Activated B cell treated with CpG ODN at 0.5 μM for 24 hours (primary cell): ENCODE measurements around the gene ZNF385A. TPM values are rescaled to one million over a fixed set of nuclear protein-coding genes. Genes with fewer than 3 reads are reported as not detected.

ENCODE experiments used
- ATAC-seq: fragments of 200-7000 bp; cut with Tn5 transposase; one replicate; pipeline ENCODE4 v1.10.0; 2021; ENCODE audit warnings: low read depth, mild to moderate bottlenecking, moderate library complexity
- CTCF ChIA-PET: fragments of 350-600 bp; sonication (Branson Sonifier 250); formaldehyde crosslinking; loops from one replicate; lab custom pipeline; 2021; ENCODE audit warnings: antibody characterized with exemption; lab: Charles Lee
- POLR2A ChIA-PET: fragments of 350-600 bp; sonication (Branson Sonifier 250); formaldehyde crosslinking; loops from one replicate; lab custom pipeline; 2021; ENCODE audit warnings: antibody characterized with exemption; lab: Charles Lee
- DNase-seq: peaks from one replicate; pipeline ENCODE4 v3.0.0; 2022
- H3K27ac Mint-ChIP-seq: one replicate; pipeline ENCODE4 v1.8.0; 2020; ENCODE audit warnings: mixed read lengths
- H3K27me3 Mint-ChIP-seq: one replicate; pipeline ENCODE4 v1.8.0; 2021; ENCODE audit warnings: mixed read lengths
- H3K36me3 Mint-ChIP-seq: one replicate; pipeline ENCODE4 v1.8.0; 2021; ENCODE audit warnings: low read depth, mixed read lengths
- H3K4me1 Mint-ChIP-seq: one replicate; pipeline ENCODE4 v1.8.0; 2021; ENCODE audit warnings: mixed read lengths
- H3K4me3 Mint-ChIP-seq: one replicate; pipeline ENCODE4 v1.8.0; 2020; ENCODE audit warnings: mild to moderate bottlenecking, mixed read lengths
- H3K9me3 Mint-ChIP-seq: one replicate; pipeline ENCODE4 v1.8.0; 2020; ENCODE audit warnings: mixed read lengths
- CTCF ChIP-seq: fragments of 200-600 bp; IDR thresholded peaks from one replicate; pipeline ENCODE4 v1.8.0; 2022; ENCODE audit warnings: antibody characterized with exemption, mild to moderate bottlenecking
- intact Hi-C: fragments of 100-400 bp; cut with micrococcal nuclease; formaldehyde crosslinking; loops from one replicate; pipeline ENCODE4 v1.15.1; 2024
- total RNA-seq: library from RNA; stranded (reverse); gene quantifications from 2 replicates; pipeline ENCODE4 v1.2.3, GENCODE V29; 2022

The ZNF385A gene
- total RNA-seq, 1 donor from 2014 or later, result 5.0 TPM

DNA sequence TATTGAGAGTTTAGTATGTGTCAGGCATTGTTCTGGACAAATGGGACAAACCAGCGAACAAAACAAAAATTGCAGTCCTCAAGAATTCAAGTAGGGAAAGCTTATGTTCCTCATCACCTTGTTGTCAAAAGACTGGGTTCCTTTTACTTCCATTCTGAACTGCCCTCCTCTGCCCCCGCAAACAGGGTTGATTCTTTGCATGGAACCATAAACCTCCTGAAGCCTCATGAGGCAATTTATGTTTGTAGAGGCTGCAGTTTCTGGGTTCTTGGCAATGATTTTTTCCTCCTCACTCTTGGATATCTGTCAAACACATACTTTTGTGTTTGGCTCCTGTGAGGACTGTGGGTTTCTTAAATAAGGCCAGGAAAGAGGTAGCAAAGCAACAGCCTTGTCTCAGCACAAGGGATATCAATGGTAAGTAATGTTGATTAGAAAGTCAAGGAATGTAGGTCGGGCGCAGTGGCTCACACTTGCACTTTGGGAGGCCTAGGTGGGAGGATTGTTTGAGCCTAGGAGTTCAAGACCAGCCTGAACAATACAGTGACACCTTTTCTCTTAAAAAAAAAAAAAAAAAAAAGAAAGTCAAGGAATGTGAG lies 45.7 kb downstream of the ZNF385A start:
- ATAC-seq (no peak), DNase-seq (no peak)
- H3K27me3 Mint-ChIP-seq, result no peaks in the 10 kb centered on the region
- no peak overlapping the region for H3K4me3 Mint-ChIP-seq
- ChIA-PET POLR2A (interaction anchor here (0.6 to 1.5 kb wide), 2 partner anchors 21 to 30 kb away, joined by 3 to 6 read pairs; no protein-coding TSS in a partner anchor), CTCF (interaction anchor here (1.2 kb wide), 1 partner anchor 14 kb away, joined by 4 read pairs; the partner anchor contains the start of gene COPZ1)
- H3K36me3 Mint-ChIP-seq, result peaks cover 47% of the 10 kb centered on the region
- peaks cover 6% of the 10 kb centered on the region for H3K4me1 Mint-ChIP-seq
- TF ChIP-seq CTCF, result no peak
- intact Hi-C loops, result no loop called here
- no peaks in the 10 kb centered on the region for H3K9me3 Mint-ChIP-seq
- H3K27ac Mint-ChIP-seq, result no peak overlapping the region

- DNase-seq, result no peak
- Mint-ChIP-seq H3K4me1 (peaks cover 9% of the 10 kb centered on the region), H3K9me3 (no peaks in the 10 kb centered on the region), H3K27me3 (no peaks in the 10 kb centered on the region), H3K27ac (no peak overlapping the region), H3K36me3 (peaks cover 43% of the 10 kb centered on the region), H3K4me3 (no peak overlapping the region)
- intact Hi-C loops, result no loop called here
- ChIA-PET POLR2A (interaction anchor here (0.6 to 1.5 kb wide), 3 partner anchors 21 to 48 kb away, joined by 3 to 6 read pairs (median 4); no protein-coding TSS in a partner anchor), CTCF (interaction anchor here (0.7 to 3.1 kb wide), 10 partner anchors 9 to 130 kb away, joined by 3 to 22 read pairs (median 4); partner anchors contain the start of gene COPZ1)
- no peak for TF ChIP-seq CTCF
- no peak for ATAC-seq
These were observed 46.5 kb downstream of the ZNF385A start for GRCh38 chr12:54337854-54338650.

DNA sequence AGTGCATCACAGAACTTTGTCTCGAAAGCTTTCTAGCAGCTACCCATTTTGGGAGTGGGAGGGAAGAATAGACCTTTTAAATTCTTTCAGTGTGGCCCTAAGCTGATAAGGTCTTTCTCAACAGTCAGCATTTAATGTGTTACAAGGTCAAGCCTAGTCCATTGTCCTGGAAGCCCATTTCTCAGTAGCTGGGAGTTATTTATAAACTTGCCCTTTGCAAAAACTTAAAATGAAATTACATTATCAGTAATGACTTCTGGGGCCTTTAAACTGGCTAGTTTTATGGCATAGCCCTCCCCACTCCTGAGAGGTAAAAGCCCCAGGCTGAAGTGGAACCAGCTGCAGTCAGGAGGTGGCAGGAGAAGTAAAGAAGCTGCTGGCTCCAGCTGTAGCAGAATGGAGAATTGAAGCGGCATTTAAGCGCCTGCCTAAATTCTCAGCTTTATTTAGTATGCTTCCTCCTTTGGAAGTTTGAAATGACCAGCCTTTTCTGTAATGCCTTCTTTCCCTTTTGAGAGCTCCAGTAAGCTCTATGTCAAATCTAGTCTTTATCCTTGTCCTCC lies 47.2 kb downstream of the ZNF385A start:
- ChIA-PET POLR2A (interaction anchor here (0.6 to 1.5 kb wide), 4 partner anchors 22 to 59 kb away, joined by 3 to 4 read pairs (median 4); no protein-coding TSS in a partner anchor), CTCF (interaction anchor here (0.7 to 3.1 kb wide), 9 partner anchors 9 to 129 kb away, joined by 3 to 22 read pairs (median 4); partner anchors contain the start of gene COPZ1)
- DNase-seq, result no peak
- intact Hi-C loops, result no loop called here
- peaks cover 9% of the 10 kb centered on the region for H3K4me1 Mint-ChIP-seq
- H3K4me3 Mint-ChIP-seq, result no peak overlapping the region
- H3K27ac Mint-ChIP-seq, result no peak overlapping the region
- peaks cover 36% of the 10 kb centered on the region for H3K36me3 Mint-ChIP-seq
- H3K27me3 Mint-ChIP-seq, result no peaks in the 10 kb centered on the region
- no peak for TF ChIP-seq CTCF
- ATAC-seq, result no peak
- no peaks in the 10 kb centered on the region for H3K9me3 Mint-ChIP-seq

DNA sequence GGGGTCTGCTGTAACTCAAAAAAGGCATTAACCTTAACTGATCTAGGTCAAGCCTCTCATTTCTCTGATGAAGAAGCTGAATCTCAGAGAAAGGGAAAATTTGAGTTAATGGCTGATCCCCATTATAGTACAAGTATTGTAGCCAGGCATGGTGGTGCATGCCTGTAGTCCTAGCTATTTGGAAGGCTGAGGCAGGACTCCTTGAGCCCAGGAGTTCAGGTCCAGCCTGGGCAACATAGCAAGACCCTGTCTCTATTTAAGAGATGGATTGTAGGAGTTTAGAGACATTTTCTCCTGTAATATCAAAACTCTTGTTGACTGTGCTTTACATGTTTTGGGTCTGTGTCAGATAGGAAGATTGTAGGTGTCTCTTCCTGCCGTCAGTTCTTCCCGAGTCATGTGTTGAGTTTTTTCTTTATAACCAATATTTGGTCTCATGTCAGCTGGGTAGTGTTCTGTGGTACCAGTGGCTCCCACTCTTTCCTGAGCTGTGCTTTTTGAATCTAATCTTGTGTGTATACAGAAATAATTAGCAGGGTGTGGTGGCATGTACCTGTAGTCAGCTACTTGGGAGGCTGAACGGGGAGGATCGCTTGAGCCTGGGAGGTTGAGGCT lies 51.0 kb downstream of the ZNF385A start:
- TF ChIP-seq CTCF, result no peak
- ATAC-seq, result no peak
- no peak for DNase-seq
- H3K4me3 Mint-ChIP-seq, result no peak overlapping the region
- intact Hi-C loops, result no loop called here
- peaks cover 31% of the 10 kb centered on the region for H3K4me1 Mint-ChIP-seq
- H3K27ac Mint-ChIP-seq, result no peak overlapping the region
- POLR2A ChIA-PET, result interaction anchor here (0.6 kb wide), 1 partner anchor 55 kb away, joined by 3 read pairs; no protein-coding TSS in a partner anchor
- H3K36me3 Mint-ChIP-seq, result peaks cover 29% of the 10 kb centered on the region
- H3K27me3 Mint-ChIP-seq, result no peaks in the 10 kb centered on the region
- CTCF ChIA-PET, result interaction anchor here (0.8 to 1.8 kb wide), 4 partner anchors 9 to 66 kb away, joined by 3 to 8 read pairs (median 4); partner anchors contain the start of gene COPZ1
- no peaks in the 10 kb centered on the region for H3K9me3 Mint-ChIP-seq
